ENCODE measurements around the gene GAN.

DNA sequence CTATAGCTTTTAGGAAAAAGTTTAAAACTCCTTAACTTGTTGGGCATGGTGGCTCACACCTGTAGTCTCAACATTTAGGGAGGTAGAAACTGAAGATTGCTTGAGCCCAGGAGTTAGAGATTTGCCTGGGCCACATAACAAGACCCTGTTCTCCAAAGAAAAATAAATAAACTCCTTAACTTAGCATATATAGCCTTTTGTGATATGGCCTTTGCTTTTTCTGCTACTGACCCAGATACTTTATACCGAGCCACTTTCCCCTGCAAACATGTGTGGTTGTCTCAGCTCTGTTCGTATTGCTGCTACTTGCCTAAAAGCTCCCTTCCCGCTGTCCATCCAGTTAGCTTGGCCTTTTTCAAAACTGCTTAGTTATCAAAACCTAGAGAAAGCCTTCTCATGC lies 51.0 kb downstream of the GAN start:
- TF ChIP-seq MAX (CRISPR knock-in tag; IDR thresholded peaks at IDR 0.05): no peak
- TF ChIP-seq MNT (conservative IDR thresholded peaks at IDR 0.05): no peak
- TF ChIP-seq POLR2AphosphoS5 (IDR thresholded peaks at IDR 0.05; ENCODE audit: control insufficient read depth, insufficient read depth, low read depth, low read length): no peak
- TF ChIP-seq ZNF551 (CRISPR knock-in tag; IDR thresholded peaks at IDR 0.05): no peak
- no peak for TF ChIP-seq ZBTB34 (CRISPR knock-in tag; IDR thresholded peaks at IDR 0.05)
- no peak for TF ChIP-seq SREBF2 (CRISPR knock-in tag; IDR thresholded peaks at IDR 0.05)
